Esophagus squamous epithelium (tissue), 4 donors: ENCODE results near the gene TP53.

ENCODE experiments used
- POLR2A ChIP-seq, 4 donors: fragments of 450-650 bp; IDR thresholded peaks; one replicate each; pipeline ENCODE4 v1.6.1; 2017; ENCODE audit warnings: antibody characterized with exemption in 4 of 4, mild to moderate bottlenecking in 4 of 4, moderate library complexity in 3 of 4
- TF ChIP-seq, protein P1 (sequence below), 6 experiments: fragments of 450-650 bp in 4 of 6; fragments of 200-600 bp in 2 of 6; sonication (generic) in 2 of 6; IDR thresholded peaks; one replicate each; pipeline ENCODE4 v1.5.1; 2016 to 2019; ENCODE audit warnings: antibody characterized with exemption in 6 of 6, mild to moderate bottlenecking in 4 of 6, moderate library complexity in 4 of 6

GRCh38 chr17:7715936-7716886 lies 28.9 kb upstream of the TP53 start:
- TF ChIP-seq POLR2A (IDR thresholded peaks at IDR 0.05): no peak
- TF ChIP-seq, protein P1, sequence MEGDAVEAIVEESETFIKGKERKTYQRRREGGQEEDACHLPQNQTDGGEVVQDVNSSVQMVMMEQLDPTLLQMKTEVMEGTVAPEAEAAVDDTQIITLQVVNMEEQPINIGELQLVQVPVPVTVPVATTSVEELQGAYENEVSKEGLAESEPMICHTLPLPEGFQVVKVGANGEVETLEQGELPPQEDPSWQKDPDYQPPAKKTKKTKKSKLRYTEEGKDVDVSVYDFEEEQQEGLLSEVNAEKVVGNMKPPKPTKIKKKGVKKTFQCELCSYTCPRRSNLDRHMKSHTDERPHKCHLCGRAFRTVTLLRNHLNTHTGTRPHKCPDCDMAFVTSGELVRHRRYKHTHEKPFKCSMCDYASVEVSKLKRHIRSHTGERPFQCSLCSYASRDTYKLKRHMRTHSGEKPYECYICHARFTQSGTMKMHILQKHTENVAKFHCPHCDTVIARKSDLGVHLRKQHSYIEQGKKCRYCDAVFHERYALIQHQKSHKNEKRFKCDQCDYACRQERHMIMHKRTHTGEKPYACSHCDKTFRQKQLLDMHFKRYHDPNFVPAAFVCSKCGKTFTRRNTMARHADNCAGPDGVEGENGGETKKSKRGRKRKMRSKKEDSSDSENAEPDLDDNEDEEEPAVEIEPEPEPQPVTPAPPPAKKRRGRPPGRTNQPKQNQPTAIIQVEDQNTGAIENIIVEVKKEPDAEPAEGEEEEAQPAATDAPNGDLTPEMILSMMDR (IDR thresholded peaks at IDR 0.05): no peak
